ENCODE measurements around the gene C16orf92. TPM values are rescaled to one million over a fixed set of nuclear protein-coding genes. Genes with fewer than 3 reads are reported as not detected.

C16orf92 gene
- total RNA-seq, 1 donor from 2014 or later: not detected

DNA sequence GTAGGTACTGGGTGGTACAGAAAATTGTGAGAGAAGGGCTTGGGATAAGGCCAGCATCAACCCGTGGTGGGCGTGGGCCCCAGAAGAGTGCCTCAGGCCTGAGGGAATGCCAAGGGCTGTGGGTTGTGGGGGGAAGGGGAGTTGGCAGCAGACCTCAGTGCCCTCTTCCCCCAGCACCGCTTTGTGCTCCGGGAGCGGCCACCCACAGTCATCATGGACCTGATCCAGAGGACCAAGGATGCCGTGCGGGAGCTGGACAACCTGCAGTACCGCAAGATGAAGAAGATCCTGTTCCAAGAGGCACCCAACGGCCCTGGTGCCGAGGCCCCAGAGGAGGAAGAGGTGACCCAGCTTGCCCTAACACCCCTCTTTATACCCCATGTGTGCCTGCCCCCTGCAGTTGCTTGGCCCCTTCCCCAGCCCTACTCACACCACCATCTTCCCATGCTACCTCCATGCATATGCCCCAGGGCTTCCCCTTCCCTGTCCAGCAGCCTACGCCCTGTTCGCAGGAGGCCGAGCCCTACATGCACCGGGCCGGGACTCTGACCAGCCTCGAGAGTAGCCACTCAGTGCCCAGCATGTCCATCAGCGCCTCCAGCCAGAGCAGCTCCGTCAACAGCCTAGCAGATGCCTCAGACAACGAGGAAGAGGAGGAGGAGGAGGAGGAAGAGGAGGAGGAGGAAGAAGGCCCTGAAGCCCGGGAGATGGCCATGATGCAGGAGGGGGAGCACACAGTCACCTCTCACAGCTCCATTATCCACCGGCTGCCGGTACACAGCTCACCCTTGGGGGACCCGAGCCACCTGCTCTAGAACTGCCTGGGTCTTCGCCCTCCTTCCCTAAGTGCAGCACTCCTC, 40.2 kb upstream of the C16orf92 start:
- Histone ChIP-seq H4K20me1 (ENCODE audit: insufficient read depth, low read length) (peaks cover 61% of the 10 kb centered on the region), H3K79me2 (ENCODE audit: insufficient read depth, low read length) (peaks cover 17% of the 10 kb centered on the region), H3K9ac (ENCODE audit: low read length) (no peak overlapping the region), H3K4me1 (ENCODE audit: insufficient read depth, low read length) (no peaks in the 10 kb centered on the region), H3K4me2 (ENCODE audit: low read length) (no peak overlapping the region), H3K27ac (ENCODE audit: low read depth, low read length) (no peak overlapping the region), H3K27me3 (ENCODE audit: insufficient read depth, low read length) (no peaks in the 10 kb centered on the region), H3K9me3 (ENCODE audit: insufficient read depth, low read depth, low read length) (no peaks in the 10 kb centered on the region), H3K36me3 (ENCODE audit: insufficient read depth, low read length) (peaks cover 73% of the 10 kb centered on the region), H3K4me3 (ENCODE audit: insufficient read depth, low read depth, low read length) (no peak overlapping the region), H2AFZ (ENCODE audit: low read depth, low read length) (no peak overlapping the region)
- no peaks in the 10 kb centered on the region for H3K9me3 Mint-ChIP-seq (ENCODE audit: unreplicated experiment)
- H3K36me3 Mint-ChIP-seq (ENCODE audit: low read depth, unreplicated experiment): peaks cover 22% of the 10 kb centered on the region
- H3K27me3 Mint-ChIP-seq (ENCODE audit: low read depth, unreplicated experiment): no peaks in the 10 kb centered on the region
- DNase-seq (ENCODE audit: low read depth) (no peak), FAIRE-seq (no peak)
- H3K4me1 Mint-ChIP-seq (ENCODE audit: low read depth, unreplicated experiment): no peaks in the 10 kb centered on the region
- no peak overlapping the region for H3K4me3 Mint-ChIP-seq (ENCODE audit: unreplicated experiment)
- TF ChIP-seq, protein P1, sequence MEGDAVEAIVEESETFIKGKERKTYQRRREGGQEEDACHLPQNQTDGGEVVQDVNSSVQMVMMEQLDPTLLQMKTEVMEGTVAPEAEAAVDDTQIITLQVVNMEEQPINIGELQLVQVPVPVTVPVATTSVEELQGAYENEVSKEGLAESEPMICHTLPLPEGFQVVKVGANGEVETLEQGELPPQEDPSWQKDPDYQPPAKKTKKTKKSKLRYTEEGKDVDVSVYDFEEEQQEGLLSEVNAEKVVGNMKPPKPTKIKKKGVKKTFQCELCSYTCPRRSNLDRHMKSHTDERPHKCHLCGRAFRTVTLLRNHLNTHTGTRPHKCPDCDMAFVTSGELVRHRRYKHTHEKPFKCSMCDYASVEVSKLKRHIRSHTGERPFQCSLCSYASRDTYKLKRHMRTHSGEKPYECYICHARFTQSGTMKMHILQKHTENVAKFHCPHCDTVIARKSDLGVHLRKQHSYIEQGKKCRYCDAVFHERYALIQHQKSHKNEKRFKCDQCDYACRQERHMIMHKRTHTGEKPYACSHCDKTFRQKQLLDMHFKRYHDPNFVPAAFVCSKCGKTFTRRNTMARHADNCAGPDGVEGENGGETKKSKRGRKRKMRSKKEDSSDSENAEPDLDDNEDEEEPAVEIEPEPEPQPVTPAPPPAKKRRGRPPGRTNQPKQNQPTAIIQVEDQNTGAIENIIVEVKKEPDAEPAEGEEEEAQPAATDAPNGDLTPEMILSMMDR (IDR thresholded peaks at IDR 0.05; ENCODE audit: insufficient read depth, low read depth, low read length): no peak
- TF ChIP-seq EZH2 (IDR thresholded peaks at IDR 0.05; ENCODE audit: insufficient read depth, low read length): no peak
- H3K27ac Mint-ChIP-seq (ENCODE audit: unreplicated experiment): peak overlapping the region; percentile 53

DNA sequence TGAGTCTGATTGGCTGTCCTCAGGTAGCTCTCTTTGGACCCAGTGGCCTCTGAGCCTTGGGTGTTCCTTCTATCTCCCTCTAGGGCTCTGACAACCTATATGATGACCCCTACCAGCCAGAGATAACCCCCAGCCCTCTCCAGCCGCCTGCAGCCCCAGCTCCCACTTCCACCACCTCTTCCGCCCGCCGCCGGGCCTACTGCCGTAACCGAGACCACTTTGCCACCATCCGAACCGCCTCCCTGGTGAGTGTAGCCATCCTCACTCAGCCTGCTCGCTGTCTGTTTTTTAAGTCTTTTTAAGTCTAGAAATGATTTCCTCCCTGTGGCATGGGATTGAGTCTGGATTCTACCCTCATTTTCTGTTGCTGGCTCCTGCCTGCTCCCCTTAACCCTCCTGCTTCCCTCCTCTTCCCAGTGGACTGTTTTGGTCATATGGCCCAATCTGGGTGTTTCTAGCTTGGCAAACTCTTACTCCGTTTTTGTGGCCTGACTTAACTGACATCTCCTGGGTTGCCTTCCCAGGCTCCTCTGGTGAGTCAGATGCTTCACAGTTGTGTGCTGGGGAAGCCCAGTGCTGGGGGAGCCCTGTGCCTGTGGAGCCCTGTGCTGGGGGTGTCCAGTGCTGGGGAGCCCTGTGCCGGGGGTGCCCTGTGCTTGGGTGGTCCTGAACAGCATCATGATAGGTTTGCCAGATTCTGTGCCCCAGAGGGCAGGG, 39.4 kb upstream of the C16orf92 start:
- Histone ChIP-seq H3K4me3 (ENCODE audit: insufficient read depth, low read depth, low read length) (no peak overlapping the region), H4K20me1 (ENCODE audit: insufficient read depth, low read length) (peaks cover 61% of the 10 kb centered on the region), H2AFZ (ENCODE audit: low read depth, low read length) (no peak overlapping the region), H3K79me2 (ENCODE audit: insufficient read depth, low read length) (peaks cover 9% of the 10 kb centered on the region), H3K4me1 (ENCODE audit: insufficient read depth, low read length) (no peaks in the 10 kb centered on the region), H3K4me2 (ENCODE audit: low read length) (no peak overlapping the region), H3K9ac (ENCODE audit: low read length) (no peak overlapping the region), H3K9me3 (ENCODE audit: insufficient read depth, low read depth, low read length) (no peaks in the 10 kb centered on the region), H3K27ac (ENCODE audit: low read depth, low read length) (no peak overlapping the region), H3K36me3 (ENCODE audit: insufficient read depth, low read length) (peaks cover 67% of the 10 kb centered on the region), H3K27me3 (ENCODE audit: insufficient read depth, low read length) (no peaks in the 10 kb centered on the region)
- no peaks in the 10 kb centered on the region for H3K27me3 Mint-ChIP-seq (ENCODE audit: low read depth, unreplicated experiment)
- TF ChIP-seq, protein P1 (IDR thresholded peaks at IDR 0.05; ENCODE audit: insufficient read depth, low read depth, low read length): no peak
- no peak for TF ChIP-seq EZH2 (IDR thresholded peaks at IDR 0.05; ENCODE audit: insufficient read depth, low read length)
- H3K36me3 Mint-ChIP-seq (ENCODE audit: low read depth, unreplicated experiment): peaks cover 20% of the 10 kb centered on the region
- no peaks in the 10 kb centered on the region for H3K4me1 Mint-ChIP-seq (ENCODE audit: low read depth, unreplicated experiment)
- DNase-seq (ENCODE audit: low read depth) (no peak), FAIRE-seq (no peak)
- H3K4me3 Mint-ChIP-seq (ENCODE audit: unreplicated experiment): no peak overlapping the region
- no peaks in the 10 kb centered on the region for H3K9me3 Mint-ChIP-seq (ENCODE audit: unreplicated experiment)
- H3K27ac Mint-ChIP-seq (ENCODE audit: unreplicated experiment): no peak overlapping the region
